ENCODE measurements around the gene ZNF821.

- TF ChIP-seq CTCF (IDR thresholded peaks at IDR 0.05): no peak
- no peak for TF ChIP-seq POLR2A (IDR thresholded peaks at IDR 0.05)
These were observed 37.6 kb downstream of the ZNF821 start for GRCh38 chr16:71846431-71846830.

Data from esophagus squamous epithelium (tissue), 4 donors.